ENCODE data around the gene ARAP3. TPM values are rescaled to one million over a fixed set of nuclear protein-coding genes. Genes with fewer than 3 reads are reported as not detected.
A peak's percentile ranks its signal among the peaks of the same experiment; 100 is the strongest.
"Not testable (repeated sequence)": the region's sequence is repeated elsewhere in the genome, so short reads cannot be mapped to it uniquely, and the experiment has no call there.

The ARAP3 gene
- total and polyA plus RNA-seq, 5 donors from 2014 or later = 0.25 to 6.1 (median 0.79) TPM; not detected in 1

GRCh38 chr5:141617682-141618029 is 64.4 kb downstream of the ARAP3 start:
- Histone ChIP-seq H3K9me3 (ENCODE audit: control insufficient read depth in 2 of 2, low read length in 2 of 2) (no peaks in the 10 kb centered on the region), H3K27ac (ENCODE audit: insufficient read depth, low read length, poor library complexity, severe bottlenecking) (peak overlapping the region; percentile 94), H3K4me1 (ENCODE audit: control insufficient read depth, insufficient read depth, low read length, poor library complexity, severe bottlenecking) (peaks cover 52% of the 10 kb centered on the region), H3K36me3 (ENCODE audit: control insufficient read depth, insufficient read depth, low read length) (peaks cover 18% of the 10 kb centered on the region), H3K4me3 (ENCODE audit: low read depth, low read length) (peak overlapping the region; percentile 97), H3K27me3 (ENCODE audit: control insufficient read depth, insufficient read depth, low read length) (no peaks in the 10 kb centered on the region)
- peaks cover 23 to 56% (median 36%) of the 10 kb centered on the region in 4 donors for H3K4me1 Mint-ChIP-seq
- no peaks in the 10 kb centered on the region for H3K9me3 Mint-ChIP-seq
- H3K36me3 Mint-ChIP-seq = peaks cover 16% of the 10 kb centered on the region
- peak overlapping the region; percentile 85 to 99 (median 97) for H3K27ac Mint-ChIP-seq
- ATAC-seq (ENCODE audit: low read depth in 2 of 2) (no peak), DNase-seq (no peak)
- H3K27me3 Mint-ChIP-seq = no peaks in the 10 kb centered on the region
- H3K4me3 Mint-ChIP-seq = peak overlapping the region; percentile 95 to 100 (median 97)

DNA sequence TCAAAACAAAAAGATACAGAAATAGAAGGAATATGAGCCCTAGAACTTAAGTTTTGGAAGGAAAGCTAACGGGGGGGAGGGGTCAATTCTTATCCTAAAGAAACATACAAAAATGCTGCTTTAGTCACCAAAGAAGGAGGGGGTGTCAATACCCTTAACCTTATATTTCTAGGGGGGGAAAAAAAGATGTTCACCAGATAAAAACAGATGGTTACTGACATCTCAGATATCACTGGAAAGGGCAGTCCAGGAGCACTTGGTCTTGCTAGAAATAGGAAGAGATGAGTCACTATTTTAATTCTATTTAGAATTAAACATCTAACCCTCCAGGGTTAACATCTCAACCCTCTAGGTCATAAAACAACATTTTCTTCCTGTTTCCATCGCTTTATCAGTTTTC is 64.9 kb downstream of the ARAP3 start:
- Mint-ChIP-seq H3K27ac (peak overlapping the region; percentile 70 to 99 (median 97)), H3K36me3 (peaks cover 16% of the 10 kb centered on the region), H3K4me1 (peaks cover 27 to 61% (median 40%) of the 10 kb centered on the region in 4 donors), H3K9me3 (no peaks in the 10 kb centered on the region), H3K4me3 (peak overlapping the region; percentile 95 to 100 (median 97)), H3K27me3 (no peaks in the 10 kb centered on the region)
- ATAC-seq (ENCODE audit: low read depth in 2 of 2) = no peak
- Histone ChIP-seq H3K27ac (ENCODE audit: insufficient read depth, low read length, poor library complexity, severe bottlenecking) (peak overlapping the region; percentile 94), H3K4me1 (ENCODE audit: control insufficient read depth, insufficient read depth, low read length, poor library complexity, severe bottlenecking) (peaks cover 57% of the 10 kb centered on the region), H3K9me3 (ENCODE audit: control insufficient read depth in 2 of 2, low read length in 2 of 2) (no peaks in the 10 kb centered on the region), H3K36me3 (ENCODE audit: control insufficient read depth, insufficient read depth, low read length) (peaks cover 15% of the 10 kb centered on the region), H3K27me3 (ENCODE audit: control insufficient read depth, insufficient read depth, low read length) (no peaks in the 10 kb centered on the region), H3K4me3 (ENCODE audit: low read depth, low read length) (peak overlapping the region; percentile 97)
- no peak for DNase-seq

DNA sequence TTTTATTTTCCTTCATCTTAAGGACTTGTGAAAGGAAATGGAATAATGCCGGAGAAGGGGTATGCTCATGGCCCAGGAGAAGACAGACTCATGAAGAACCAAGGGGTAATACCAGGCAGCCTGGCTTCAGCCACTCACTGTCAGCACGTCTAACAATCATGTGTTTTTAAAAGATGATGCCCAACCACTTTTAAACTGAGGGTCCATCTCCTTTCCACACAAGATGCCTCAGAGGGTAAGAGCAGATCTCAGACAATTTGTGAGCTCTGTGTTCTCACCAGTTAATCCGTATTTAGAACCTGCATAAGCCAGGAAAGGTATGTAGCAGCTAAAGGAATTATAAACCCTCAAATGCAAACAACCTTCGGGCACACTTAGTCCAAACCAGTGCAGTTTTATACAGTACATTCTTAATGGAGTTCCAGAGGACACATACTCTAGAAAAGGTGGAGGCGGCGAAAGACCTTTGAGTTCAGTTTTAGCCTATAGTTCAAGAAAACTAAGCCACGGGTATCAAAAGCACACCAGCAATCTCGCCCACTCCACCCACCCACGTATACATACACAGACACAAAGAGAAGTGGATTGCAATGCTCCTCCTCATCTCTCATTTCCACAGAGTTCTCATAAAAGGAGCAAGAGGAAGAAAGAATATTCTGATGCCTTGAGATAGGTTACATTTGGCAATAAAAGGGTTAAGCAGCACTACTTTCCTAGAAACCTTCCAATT is 65.9 kb downstream of the ARAP3 start:
- Histone ChIP-seq H3K27me3 (ENCODE audit: control insufficient read depth, insufficient read depth, low read length) (no peaks in the 10 kb centered on the region), H3K9me3 (ENCODE audit: control insufficient read depth in 2 of 2, low read length in 2 of 2) (no peaks in the 10 kb centered on the region), H3K27ac (ENCODE audit: insufficient read depth, low read length, poor library complexity, severe bottlenecking) (peak overlapping the region; percentile 94), H3K4me3 (ENCODE audit: low read depth, low read length) (peak overlapping the region; percentile 97), H3K4me1 (ENCODE audit: control insufficient read depth, insufficient read depth, low read length, poor library complexity, severe bottlenecking) (peaks cover 67% of the 10 kb centered on the region), H3K36me3 (ENCODE audit: control insufficient read depth, insufficient read depth, low read length) (peaks cover 5% of the 10 kb centered on the region)
- H3K36me3 Mint-ChIP-seq = peaks cover 10% of the 10 kb centered on the region
- H3K4me3 Mint-ChIP-seq = peak overlapping the region; percentile 95 to 100 (median 97)
- peaks cover 29 to 67% (median 46%) of the 10 kb centered on the region in 4 donors for H3K4me1 Mint-ChIP-seq
- ATAC-seq (ENCODE audit: low read depth in 2 of 2) = no peak
- no peaks in the 10 kb centered on the region for H3K27me3 Mint-ChIP-seq
- DNase-seq = no peak
- peak overlapping the region; percentile 50 to 87 (median 76) for H3K27ac Mint-ChIP-seq
- H3K9me3 Mint-ChIP-seq = no peaks in the 10 kb centered on the region

GRCh38 chr5:141613344-141613743 is 68.7 kb downstream of the ARAP3 start:
- Mint-ChIP-seq H3K27ac (peak overlapping the region; percentile 11 to 89 (median 62)), H3K4me3 (peak overlapping the region; percentile 27 to 95 (median 80)), H3K9me3 (no peaks in the 10 kb centered on the region), H3K36me3 (peaks cover 16% of the 10 kb centered on the region), H3K27me3 (no peaks in the 10 kb centered on the region), H3K4me1 (peaks cover 37 to 88% (median 64%) of the 10 kb centered on the region in 4 donors)
- H3K27ac ChIP-seq (ENCODE audit: insufficient read depth, low read length, poor library complexity, severe bottlenecking) = peak overlapping the region; percentile 47
- no peaks in the 10 kb centered on the region for H3K27me3 ChIP-seq (ENCODE audit: control insufficient read depth, insufficient read depth, low read length)
- ATAC-seq (ENCODE audit: low read depth in 2 of 2) (no peak), DNase-seq (no peak)
- peak overlapping the region; percentile 67 for H3K4me3 ChIP-seq (ENCODE audit: low read depth, low read length)
- H3K4me1 ChIP-seq (ENCODE audit: control insufficient read depth, insufficient read depth, low read length, poor library complexity, severe bottlenecking) = peaks cover 89% of the 10 kb centered on the region
- H3K36me3 ChIP-seq (ENCODE audit: control insufficient read depth, insufficient read depth, low read length) = no peaks in the 10 kb centered on the region
- H3K9me3 ChIP-seq (ENCODE audit: control insufficient read depth in 2 of 2, low read length in 2 of 2) = no peaks in the 10 kb centered on the region

DNA sequence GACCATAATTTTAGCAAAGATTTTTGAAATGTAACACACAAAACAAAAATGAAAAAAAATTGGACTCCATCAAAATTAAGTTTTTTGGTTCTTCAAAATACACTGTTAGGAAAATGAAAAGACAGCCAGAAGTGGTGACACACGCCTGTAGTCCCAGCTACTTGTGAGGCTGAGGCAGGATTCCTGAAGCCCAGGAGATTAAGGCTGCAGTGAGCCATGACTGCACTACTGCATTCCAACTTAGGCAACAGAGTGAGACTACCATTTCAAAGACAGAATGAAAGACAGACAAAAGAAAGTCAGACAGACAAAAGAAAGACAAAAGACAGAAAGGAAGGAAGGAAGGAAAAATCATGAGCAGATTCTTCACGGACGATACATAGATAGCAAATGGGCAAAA is 70.7 kb downstream of the ARAP3 start:
- no peaks in the 10 kb centered on the region for H3K36me3 ChIP-seq (ENCODE audit: control insufficient read depth, insufficient read depth, low read length)
- H3K27me3 ChIP-seq (ENCODE audit: control insufficient read depth, insufficient read depth, low read length) = no peaks in the 10 kb centered on the region
- no peaks in the 10 kb centered on the region for H3K9me3 ChIP-seq (ENCODE audit: control insufficient read depth in 2 of 2, low read length in 2 of 2)
- Mint-ChIP-seq H3K9me3 (no peaks in the 10 kb centered on the region), H3K4me3 (peak overlapping the region; percentile 54 to 82 (median 74)), H3K36me3 (peaks cover 21% of the 10 kb centered on the region), H3K27me3 (no peaks in the 10 kb centered on the region), H3K4me1 (peaks cover 41 to 97% (median 73%) of the 10 kb centered on the region in 4 donors), H3K27ac (peak overlapping the region; percentile 70 to 92 (median 77))
- peaks cover 91% of the 10 kb centered on the region for H3K4me1 ChIP-seq (ENCODE audit: control insufficient read depth, insufficient read depth, low read length, poor library complexity, severe bottlenecking)
- ATAC-seq (ENCODE audit: low read depth in 2 of 2) (no peak), DNase-seq (no peak)
- H3K27ac ChIP-seq (ENCODE audit: insufficient read depth, low read length, poor library complexity, severe bottlenecking) = peak overlapping the region; percentile 28
- H3K4me3 ChIP-seq (ENCODE audit: low read depth, low read length) = peak overlapping the region; percentile 63

GRCh38 chr5:141609921-141610320 is 72.1 kb downstream of the ARAP3 start:
- H3K27ac Mint-ChIP-seq = peak overlapping the region; percentile 92 to 97 (median 92)
- not testable (repeated sequence) for H3K27me3 ChIP-seq (ENCODE audit: control insufficient read depth, insufficient read depth, low read length); H3K36me3 ChIP-seq (ENCODE audit: control insufficient read depth, insufficient read depth, low read length); H3K9me3 ChIP-seq (ENCODE audit: control insufficient read depth in 2 of 2, low read length in 2 of 2); DNase-seq; H3K9me3 Mint-ChIP-seq; H3K27me3 Mint-ChIP-seq; ATAC-seq (ENCODE audit: low read depth in 2 of 2)
- peak overlapping the region; percentile 25 to 70 (median 66) for H3K4me3 Mint-ChIP-seq
- H3K36me3 Mint-ChIP-seq = peaks cover 17% of the 10 kb centered on the region
- peaks cover 41 to 96% (median 77%) of the 10 kb centered on the region in 4 donors for H3K4me1 Mint-ChIP-seq
- Histone ChIP-seq H3K27ac (ENCODE audit: insufficient read depth, low read length, poor library complexity, severe bottlenecking) (peak overlapping the region; percentile 90), H3K4me3 (ENCODE audit: low read depth, low read length) (peak overlapping the region; percentile 69), H3K4me1 (ENCODE audit: control insufficient read depth, insufficient read depth, low read length, poor library complexity, severe bottlenecking) (peaks cover 93% of the 10 kb centered on the region)

DNA sequence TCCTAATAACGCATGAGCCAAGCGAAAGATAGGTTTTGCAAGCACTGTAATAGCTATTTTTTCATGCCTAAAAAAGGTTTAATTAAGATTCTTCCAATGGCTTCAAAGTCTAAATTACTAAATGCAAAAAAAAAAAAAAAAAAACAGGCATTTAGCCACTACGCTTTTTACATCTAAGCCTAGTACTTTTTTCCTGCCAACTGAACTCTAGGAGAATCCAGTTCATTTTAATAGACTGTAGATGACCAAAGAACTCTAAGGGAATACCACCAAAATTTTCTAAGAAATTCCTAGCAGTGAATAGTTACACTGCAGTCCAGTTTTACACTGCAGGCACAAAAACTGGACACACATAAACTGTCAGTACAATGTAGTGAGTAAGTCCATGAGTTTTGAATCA is 73.0 kb downstream of the ARAP3 start:
- Histone ChIP-seq H3K36me3 (ENCODE audit: control insufficient read depth, insufficient read depth, low read length) (no peaks in the 10 kb centered on the region), H3K9me3 (ENCODE audit: control insufficient read depth in 2 of 2, low read length in 2 of 2) (no peaks in the 10 kb centered on the region), H3K27me3 (ENCODE audit: control insufficient read depth, insufficient read depth, low read length) (no peaks in the 10 kb centered on the region), H3K4me1 (ENCODE audit: control insufficient read depth, insufficient read depth, low read length, poor library complexity, severe bottlenecking) (peaks cover 93% of the 10 kb centered on the region), H3K27ac (ENCODE audit: insufficient read depth, low read length, poor library complexity, severe bottlenecking) (peak overlapping the region; percentile 90), H3K4me3 (ENCODE audit: low read depth, low read length) (peak overlapping the region; percentile 69)
- no peaks in the 10 kb centered on the region for H3K9me3 Mint-ChIP-seq
- no peak for ATAC-seq (ENCODE audit: low read depth in 2 of 2)
- H3K4me1 Mint-ChIP-seq = peaks cover 37 to 96% (median 78%) of the 10 kb centered on the region in 4 donors
- peak overlapping the region; percentile 92 to 97 (median 92) for H3K27ac Mint-ChIP-seq
- peaks cover 17% of the 10 kb centered on the region for H3K36me3 Mint-ChIP-seq
- peak overlapping the region; percentile 65 to 82 (median 78) for H3K4me3 Mint-ChIP-seq
- H3K27me3 Mint-ChIP-seq = no peaks in the 10 kb centered on the region
- no peak for DNase-seq

Measured in CD4-positive, CD25-positive, alpha-beta regulatory T cell (primary cell).